ENCODE data around the gene RPL41. TPM values are rescaled to one million over a fixed set of nuclear protein-coding genes. Genes with fewer than 3 reads are reported as not detected.

The RPL41 gene
- total RNA-seq, 1 donor from 2014 or later = 2,458 TPM

- no peaks in the 10 kb centered on the region for H3K36me3 ChIP-seq
- H3K27ac ChIP-seq = peak overlapping the region; percentile 89
- peaks cover 33% of the 10 kb centered on the region for H3K4me1 ChIP-seq
- TF ChIP-seq POLR2AphosphoS5 (IDR thresholded peaks at IDR 0.05; ENCODE audit: insufficient read depth in 1 of 2, low read depth in 1 of 2) (no peak), CTCF (IDR thresholded peaks at IDR 0.05) (peak in 1 of 3 experiments; percentile 40)
- H3K9me3 ChIP-seq = no peaks in the 10 kb centered on the region
- no peak for DNase-seq (ENCODE audit: extremely low spot score in 2 of 2)
- H3K4me3 ChIP-seq = peak overlapping the region; percentile 42 to 57
- H3K27me3 ChIP-seq = no peaks in the 10 kb centered on the region
- intact Hi-C loops (cut with DNase I) = no loop called here
Measured at GRCh38 chr12:56151672-56152131, 35.3 kb downstream of the RPL41 start.

- H3K4me3 ChIP-seq = peak within 1 kb of the TSS; percentile 42 to 57
- intact Hi-C loops (cut with DNase I) = no loop called here
Measured at GRCh38 chr12:56152132-56152755, 35.8 kb downstream of the RPL41 start, which contains the start of gene MYL6B. Gene MYL6B, plus strand, starts transcription at chr12:56152587. Its CDS starts 1,332 bp downstream, at chr12:56153919.

GRCh38 chr12:56152756-56153677, 36.6 kb downstream of the RPL41 start:
- Histone ChIP-seq H3K4me1 (peaks cover 33% of the 10 kb centered on the region), H3K4me3 (peak overlapping the region; percentile 42 to 57), H3K36me3 (no peaks in the 10 kb centered on the region), H3K9me3 (no peaks in the 10 kb centered on the region), H3K27me3 (no peaks in the 10 kb centered on the region), H3K27ac (peak overlapping the region; percentile 89)
- TF ChIP-seq POLR2AphosphoS5 (IDR thresholded peaks at IDR 0.05; ENCODE audit: insufficient read depth in 1 of 2, low read depth in 1 of 2) = no peak
- no peak for TF ChIP-seq CTCF (IDR thresholded peaks at IDR 0.05)
- TF ChIP-seq POLR2A (IDR thresholded peaks at IDR 0.05) = no peak
- intact Hi-C loops (cut with DNase I) = no loop called here
- no peak for DNase-seq (ENCODE audit: extremely low spot score in 2 of 2)

More at GRCh38 chr12:56152132-56152755, 35.8 kb downstream of the RPL41 start, which contains the start of gene MYL6B:
- TF ChIP-seq POLR2A (IDR thresholded peaks at IDR 0.05) = peak in 1 of 2 donors; percentile 28
- TF ChIP-seq POLR2AphosphoS5 (IDR thresholded peaks at IDR 0.05; ENCODE audit: insufficient read depth in 1 of 2, low read depth in 1 of 2) = peak; percentile 89 to 99
- TF ChIP-seq CTCF (IDR thresholded peaks at IDR 0.05) = no peak
- H3K27ac ChIP-seq = peak within 1 kb of the TSS; percentile 89
- H3K36me3 ChIP-seq = no peaks in the 10 kb centered on the region
- no peaks in the 10 kb centered on the region for H3K9me3 ChIP-seq
- no peak for DNase-seq (ENCODE audit: extremely low spot score in 2 of 2)
- H3K27me3 ChIP-seq = no peaks in the 10 kb centered on the region
- H3K4me1 ChIP-seq = peaks cover 33% of the 10 kb centered on the region

GRCh38 chr12:56153678-56154065, 37.2 kb downstream of the RPL41 start:
- intact Hi-C loops (cut with DNase I) = no loop called here
- Histone ChIP-seq H3K36me3 (no peaks in the 10 kb centered on the region), H3K27me3 (no peaks in the 10 kb centered on the region), H3K4me1 (peaks cover 33% of the 10 kb centered on the region), H3K4me3 (no peak overlapping the region), H3K9me3 (no peaks in the 10 kb centered on the region), H3K27ac (peak overlapping the region; percentile 89)
- TF ChIP-seq CTCF (IDR thresholded peaks at IDR 0.05) = no peak
- TF ChIP-seq POLR2AphosphoS5 (IDR thresholded peaks at IDR 0.05; ENCODE audit: insufficient read depth in 1 of 2, low read depth in 1 of 2) = no peak
- TF ChIP-seq POLR2A (IDR thresholded peaks at IDR 0.05) = no peak
- DNase-seq (ENCODE audit: extremely low spot score in 2 of 2) = no peak
